GM19328 (cell line): ENCODE measurements around the gene CPSF3.

Experiments
- ATAC-seq: cut with Tn5 transposase; IDR thresholded peaks from one replicate; pipeline ENCODE4 v1.9.1; 2021; ENCODE audit warnings: mild to moderate bottlenecking, moderate library complexity; ENCODE audit not compliant: unreplicated experiment

Gene CPSF3

GRCh38 chr2:9416962-9417316 lies 6.5 kb upstream of the CPSF3 start:
- no peak for ATAC-seq

- no peak for ATAC-seq
Measured at GRCh38 chr2:9417725-9418124, 5.7 kb upstream of the CPSF3 start.

GRCh38 chr2:9418746-9419145 lies 4.7 kb upstream of the CPSF3 start:
- ATAC-seq: no peak

GRCh38 chr2:9419541-9419940 lies 3.9 kb upstream of the CPSF3 start:
- ATAC-seq: no peak

GRCh38 chr2:9420495-9420894 lies 3.0 kb upstream of the CPSF3 start:
- no peak for ATAC-seq

GRCh38 chr2:9422321-9423099 lies 944 bp upstream of the CPSF3 start:
- no peak for ATAC-seq

GRCh38 chr2:9423922-9424272 lies 443 bp downstream of the CPSF3 start:
- ATAC-seq: no peak

GRCh38 chr2:9424447-9425164 lies 1.2 kb downstream of the CPSF3 start:
- no peak for ATAC-seq

- ATAC-seq: no peak
Measured at GRCh38 chr2:9428965-9429577, 5.6 kb downstream of the CPSF3 start.

- ATAC-seq: no peak
Measured at GRCh38 chr2:9430316-9431293, 7.2 kb downstream of the CPSF3 start.

- no peak for ATAC-seq
Measured at GRCh38 chr2:9434489-9434888, 11.0 kb downstream of the CPSF3 start.

GRCh38 chr2:9439536-9439935 lies 16.1 kb downstream of the CPSF3 start:
- ATAC-seq: no peak

GRCh38 chr2:9440058-9440727 lies 16.7 kb downstream of the CPSF3 start:
- ATAC-seq: no peak

- ATAC-seq: no peak
Measured at GRCh38 chr2:9441556-9441955, 18.1 kb downstream of the CPSF3 start.

- ATAC-seq: no peak
Measured at GRCh38 chr2:9443526-9443925, 20.1 kb downstream of the CPSF3 start.

GRCh38 chr2:9445089-9445488 lies 21.6 kb downstream of the CPSF3 start:
- no peak for ATAC-seq

GRCh38 chr2:9451231-9451630 lies 27.8 kb downstream of the CPSF3 start:
- ATAC-seq: no peak

- ATAC-seq: no peak
Measured at GRCh38 chr2:9460441-9461017, 37.1 kb downstream of the CPSF3 start.

- ATAC-seq: no peak
Measured at GRCh38 chr2:9461079-9461478, 37.6 kb downstream of the CPSF3 start.

GRCh38 chr2:9462313-9462712 lies 38.9 kb downstream of the CPSF3 start:
- ATAC-seq: no peak
